Testis (tissue), 2 donors: ENCODE results near the gene CDKAL1.

Experiments used
- POLR2A ChIP-seq: fragments of 450-650 bp; IDR thresholded peaks from one replicate; pipeline ENCODE4 v1.6.1; 2017; ENCODE audit warnings: antibody characterized with exemption, mild to moderate bottlenecking, moderate library complexity
- TF ChIP-seq, protein P1 (sequence below), 3 experiments: fragments of 450-650 bp in 2 of 3; fragments of 200-600 bp in 1 of 3; sonication (generic) in 1 of 3; IDR thresholded peaks; one replicate each; pipeline ENCODE4 v1.5.1; 2016 to 2019; ENCODE audit warnings: antibody characterized with exemption in 3 of 3, mild to moderate bottlenecking in 2 of 3, moderate library complexity in 1 of 3

DNA sequence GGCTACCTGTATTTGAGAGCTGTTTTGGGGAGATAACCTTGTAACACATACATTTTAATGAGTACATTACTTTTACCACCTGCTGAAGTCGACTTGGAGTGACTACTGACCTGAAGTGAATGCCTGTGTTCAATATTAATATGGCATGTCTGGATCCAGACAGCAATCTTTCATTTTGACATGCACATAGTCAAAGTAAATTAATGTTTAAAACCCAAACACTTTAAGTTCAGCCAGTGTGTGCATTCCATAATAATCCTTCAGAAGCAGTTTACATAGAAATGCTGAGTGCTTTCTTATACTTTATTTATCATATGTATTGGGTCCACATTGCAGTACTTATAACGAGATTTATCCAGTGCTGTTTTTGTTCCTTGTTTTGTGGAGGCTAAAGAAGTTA, 38.0 kb downstream of the CDKAL1 start:
- TF ChIP-seq, protein P1, sequence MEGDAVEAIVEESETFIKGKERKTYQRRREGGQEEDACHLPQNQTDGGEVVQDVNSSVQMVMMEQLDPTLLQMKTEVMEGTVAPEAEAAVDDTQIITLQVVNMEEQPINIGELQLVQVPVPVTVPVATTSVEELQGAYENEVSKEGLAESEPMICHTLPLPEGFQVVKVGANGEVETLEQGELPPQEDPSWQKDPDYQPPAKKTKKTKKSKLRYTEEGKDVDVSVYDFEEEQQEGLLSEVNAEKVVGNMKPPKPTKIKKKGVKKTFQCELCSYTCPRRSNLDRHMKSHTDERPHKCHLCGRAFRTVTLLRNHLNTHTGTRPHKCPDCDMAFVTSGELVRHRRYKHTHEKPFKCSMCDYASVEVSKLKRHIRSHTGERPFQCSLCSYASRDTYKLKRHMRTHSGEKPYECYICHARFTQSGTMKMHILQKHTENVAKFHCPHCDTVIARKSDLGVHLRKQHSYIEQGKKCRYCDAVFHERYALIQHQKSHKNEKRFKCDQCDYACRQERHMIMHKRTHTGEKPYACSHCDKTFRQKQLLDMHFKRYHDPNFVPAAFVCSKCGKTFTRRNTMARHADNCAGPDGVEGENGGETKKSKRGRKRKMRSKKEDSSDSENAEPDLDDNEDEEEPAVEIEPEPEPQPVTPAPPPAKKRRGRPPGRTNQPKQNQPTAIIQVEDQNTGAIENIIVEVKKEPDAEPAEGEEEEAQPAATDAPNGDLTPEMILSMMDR (IDR thresholded peaks at IDR 0.05), result no peak
- TF ChIP-seq POLR2A, result no peak
